ENCODE measurements around the gene TAS1R3. TPM values are rescaled to one million over a fixed set of nuclear protein-coding genes. Genes with fewer than 3 reads are reported as not detected.

Gene TAS1R3
- total and polyA plus RNA-seq, 12 donors = 0.05 to 0.86 (median 0.56) TPM

DNA sequence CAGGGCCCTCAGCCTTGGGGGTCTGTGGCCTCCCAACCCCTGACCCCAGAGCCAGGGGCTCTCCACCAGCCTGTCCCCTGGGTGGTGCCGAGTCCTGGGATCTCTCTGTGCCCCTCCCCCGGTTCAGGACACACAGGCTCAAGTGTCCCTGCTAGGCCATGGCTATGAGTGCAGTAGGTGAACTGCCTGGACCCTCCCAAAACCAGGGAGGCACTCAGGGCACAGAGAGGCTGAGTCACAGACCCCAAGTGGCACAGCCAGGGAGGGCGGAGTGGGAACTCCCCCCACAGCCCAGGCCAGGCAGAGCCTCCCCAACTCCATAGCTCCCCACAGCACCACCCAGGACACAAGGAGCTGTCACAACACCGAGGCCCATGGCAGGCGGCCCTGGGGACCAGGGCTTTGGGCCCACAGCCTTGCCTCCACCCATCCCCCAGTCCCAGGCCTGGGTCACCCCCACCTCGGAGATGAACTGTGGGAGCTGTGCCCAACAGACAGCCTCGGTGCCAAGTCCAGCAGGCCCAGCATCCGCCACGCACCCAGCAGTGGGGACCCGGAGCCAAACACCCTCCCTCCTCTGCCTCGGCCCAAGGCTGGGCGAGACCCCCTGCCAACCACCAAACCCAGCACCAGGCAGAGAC lies 14.9 kb downstream of the TAS1R3 start:
- intact Hi-C loops (cut with DNase I) = no loop called here
- Histone ChIP-seq H3K4me1 (replicated peaks in 1 of 2) (peaks cover 36 to 43% of the 10 kb centered on the region in 2 donors), H3K27me3 (no peaks in the 10 kb centered on the region), H3K27ac (peak overlapping the region in 3 of 5 donors; percentile 72 to 95 (median 85)), H3K4me3 (peak overlapping the region in 1 of 4 donors; percentile 98), H3K9me3 (replicated peaks in 1 of 3) (no peaks in the 10 kb centered on the region), H3K36me3 (replicated peaks in 1 of 2) (no peaks in the 10 kb centered on the region)
- TF ChIP-seq POLR2A (IDR thresholded peaks at IDR 0.05) = no peak
- TF ChIP-seq, protein P1, sequence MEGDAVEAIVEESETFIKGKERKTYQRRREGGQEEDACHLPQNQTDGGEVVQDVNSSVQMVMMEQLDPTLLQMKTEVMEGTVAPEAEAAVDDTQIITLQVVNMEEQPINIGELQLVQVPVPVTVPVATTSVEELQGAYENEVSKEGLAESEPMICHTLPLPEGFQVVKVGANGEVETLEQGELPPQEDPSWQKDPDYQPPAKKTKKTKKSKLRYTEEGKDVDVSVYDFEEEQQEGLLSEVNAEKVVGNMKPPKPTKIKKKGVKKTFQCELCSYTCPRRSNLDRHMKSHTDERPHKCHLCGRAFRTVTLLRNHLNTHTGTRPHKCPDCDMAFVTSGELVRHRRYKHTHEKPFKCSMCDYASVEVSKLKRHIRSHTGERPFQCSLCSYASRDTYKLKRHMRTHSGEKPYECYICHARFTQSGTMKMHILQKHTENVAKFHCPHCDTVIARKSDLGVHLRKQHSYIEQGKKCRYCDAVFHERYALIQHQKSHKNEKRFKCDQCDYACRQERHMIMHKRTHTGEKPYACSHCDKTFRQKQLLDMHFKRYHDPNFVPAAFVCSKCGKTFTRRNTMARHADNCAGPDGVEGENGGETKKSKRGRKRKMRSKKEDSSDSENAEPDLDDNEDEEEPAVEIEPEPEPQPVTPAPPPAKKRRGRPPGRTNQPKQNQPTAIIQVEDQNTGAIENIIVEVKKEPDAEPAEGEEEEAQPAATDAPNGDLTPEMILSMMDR (IDR thresholded peaks at IDR 0.05) = no peak
- DNase-seq = peak in 3 of 7 donors; percentile 63 to 70 (median 68)
- WGBS, 4 donors = 35 to 60% (median 50%) methylated on average over 4 to 12 of the region's 12 CpGs; no CpG with 5 or more reads in 1 of the 4 donors

GRCh38 chr1:1346501-1346890 lies 15.4 kb downstream of the TAS1R3 start:
- peak overlapping the region in 3 of 5 donors; percentile 72 to 95 (median 85) for H3K27ac ChIP-seq
- H3K4me3 ChIP-seq = peak overlapping the region in 1 of 4 donors; percentile 98
- H3K27me3 ChIP-seq = no peaks in the 10 kb centered on the region
- DNase-seq = no peak
- H3K9me3 ChIP-seq (replicated peaks in 1 of 3) = no peaks in the 10 kb centered on the region
- intact Hi-C loops (cut with DNase I) = no loop called here
- 56 to 67% (median 62%) methylated on average over 3 to 10 of the region's 10 CpGs; no CpG with 5 or more reads in 1 of the 4 donors for WGBS, 4 donors
- no peak for TF ChIP-seq POLR2A (IDR thresholded peaks at IDR 0.05)
- TF ChIP-seq, protein P1 (IDR thresholded peaks at IDR 0.05) = no peak
- H3K36me3 ChIP-seq (replicated peaks in 1 of 2) = no peaks in the 10 kb centered on the region
- peaks cover 38 to 43% of the 10 kb centered on the region in 2 donors for H3K4me1 ChIP-seq (replicated peaks in 1 of 2)

GRCh38 chr1:1347026-1347595 lies 16.0 kb downstream of the TAS1R3 start:
- peak overlapping the region; percentile 60 to 95 (median 75) for H3K27ac ChIP-seq
- no peak for DNase-seq
- no peaks in the 10 kb centered on the region for H3K36me3 ChIP-seq (replicated peaks in 1 of 2)
- H3K9me3 ChIP-seq (replicated peaks in 1 of 3) = no peaks in the 10 kb centered on the region
- H3K4me3 ChIP-seq = peak overlapping the region in 1 of 4 donors; percentile 98
- TF ChIP-seq POLR2A (IDR thresholded peaks at IDR 0.05) = no peak
- TF ChIP-seq, protein P1 (IDR thresholded peaks at IDR 0.05) = no peak
- H3K4me1 ChIP-seq (replicated peaks in 1 of 2) = peaks cover 42 to 43% of the 10 kb centered on the region in 2 donors
- WGBS, 4 donors = 60 to 77% (median 61%) methylated on average over 5 to 10 of the region's 10 CpGs
- H3K27me3 ChIP-seq = no peaks in the 10 kb centered on the region
- intact Hi-C loops (cut with DNase I) = no loop called here

- intact Hi-C loops (cut with DNase I) = no loop called here
Observed at GRCh38 chr1:1347663-1348419, 16.8 kb downstream of the TAS1R3 start.

More at GRCh38 chr1:1347663-1348419, 16.8 kb downstream of the TAS1R3 start:
- H3K4me1 ChIP-seq (replicated peaks in 1 of 2) = peaks cover 42 to 43% of the 10 kb centered on the region in 2 donors
- WGBS, 4 donors = 23 to 32% (median 28%) methylated on average over 10 to 26 of the region's 26 CpGs
- H3K27me3 ChIP-seq = no peaks in the 10 kb centered on the region
- DNase-seq = peak in 6 of 7 donors; percentile 69 to 80 (median 76)
- no peaks in the 10 kb centered on the region for H3K9me3 ChIP-seq (replicated peaks in 1 of 3)
- H3K27ac ChIP-seq = peak overlapping the region; percentile 60 to 95 (median 75)
- TF ChIP-seq, protein P1 (IDR thresholded peaks at IDR 0.05) = no peak
- peak in 1 of 2 donors; percentile 76 for TF ChIP-seq POLR2A (IDR thresholded peaks at IDR 0.05)
- peak overlapping the region in 3 of 4 donors; percentile 47 to 98 (median 50) for H3K4me3 ChIP-seq
- H3K36me3 ChIP-seq (replicated peaks in 1 of 2) = no peaks in the 10 kb centered on the region

All from adrenal gland (tissue), 12 donors.